ENCODE data around the gene EIF2S1. TPM values are rescaled to one million over a fixed set of nuclear protein-coding genes. Genes with fewer than 3 reads are reported as not detected.

The EIF2S1 gene
- total and polyA plus RNA-seq, 2 of the 13 experiments (the other 11 are each of a cell fraction or from before 2014, with no cell fraction given) = 49.1 to 246 TPM

GRCh38 chr14:67360470-67361206 is 510 bp downstream of the EIF2S1 start (continued):
- TF ChIP-seq ATF1 (CRISPR knock-in tag; IDR thresholded peaks at IDR 0.05) = 0 out of 2 replicates have a peak, but pooled peaks have one; percentile 0
- 0 out of 2 replicates have a peak, but pooled peaks have one; percentile 22 for TF ChIP-seq ZSCAN12 (CRISPR knock-in tag; IDR thresholded peaks at IDR 0.05)
- peak; percentile 46 for TF ChIP-seq IKZF4 (CRISPR knock-in tag; IDR thresholded peaks at IDR 0.05; ENCODE audit: borderline replicate concordance, low read depth, not compliant biosample characterization)
- peak; percentile 78; the same call in 1 of the 2 replicates for TF ChIP-seq MXD1 (CRISPR knock-in tag; IDR thresholded peaks at IDR 0.05)
- no peak for TF ChIP-seq STAG1 (CRISPR knock-in tag; IDR thresholded peaks at IDR 0.05)
- no peak for TF ChIP-seq SMARCE1 (IDR thresholded peaks at IDR 0.05; ENCODE audit: borderline replicate concordance)
- TF ChIP-seq HMGXB4 (CRISPR knock-in tag; IDR thresholded peaks at IDR 0.05; ENCODE audit: borderline replicate concordance in 1 of 2, low read depth in 1 of 2) = no peak
- TF ChIP-seq ZNF619 (CRISPR knock-in tag; IDR thresholded peaks at IDR 0.05) = no peak
- peak; percentile 92 for TF ChIP-seq ASH2L (IDR thresholded peaks at IDR 0.05; ENCODE audit: insufficient read length, low read depth, low read length)
- TF ChIP-seq SRSF1 (optimal IDR thresholded peaks at IDR 0.05; ENCODE audit: low read depth, low read length) = peak; percentile 38
- 0 out of 2 replicates have a peak, but pooled peaks have one; percentile 16 for TF ChIP-seq ZNF501 (CRISPR knock-in tag; IDR thresholded peaks at IDR 0.05)
- no peak for TF ChIP-seq PCBP2 (optimal IDR thresholded peaks at IDR 0.05; ENCODE audit: low read depth, low read length, poor library complexity, severe bottlenecking)
- no peak for TF ChIP-seq ZNF558 (CRISPR knock-in tag; IDR thresholded peaks at IDR 0.05; ENCODE audit: borderline replicate concordance)
- TF ChIP-seq ZBTB4 (CRISPR knock-in tag; IDR thresholded peaks at IDR 0.05; ENCODE audit: borderline replicate concordance) = 0 out of 2 replicates have a peak, but pooled peaks have one; percentile 2
- 0 out of 2 replicates have a peak, but pooled peaks have one; percentile 2 for TF ChIP-seq DMAP1 (CRISPR knock-in tag; IDR thresholded peaks at IDR 0.05)
- 0 out of 2 replicates have a peak, but pooled peaks have one; percentile 5 for TF ChIP-seq MLX (CRISPR knock-in tag; IDR thresholded peaks at IDR 0.05)
- TF ChIP-seq HMGXB3 (CRISPR knock-in tag; IDR thresholded peaks at IDR 0.05; ENCODE audit: borderline replicate concordance) = 0 out of 2 replicates have a peak, but pooled peaks have one; percentile 15
